ENCODE results near the gene ZNF654.

DNA sequence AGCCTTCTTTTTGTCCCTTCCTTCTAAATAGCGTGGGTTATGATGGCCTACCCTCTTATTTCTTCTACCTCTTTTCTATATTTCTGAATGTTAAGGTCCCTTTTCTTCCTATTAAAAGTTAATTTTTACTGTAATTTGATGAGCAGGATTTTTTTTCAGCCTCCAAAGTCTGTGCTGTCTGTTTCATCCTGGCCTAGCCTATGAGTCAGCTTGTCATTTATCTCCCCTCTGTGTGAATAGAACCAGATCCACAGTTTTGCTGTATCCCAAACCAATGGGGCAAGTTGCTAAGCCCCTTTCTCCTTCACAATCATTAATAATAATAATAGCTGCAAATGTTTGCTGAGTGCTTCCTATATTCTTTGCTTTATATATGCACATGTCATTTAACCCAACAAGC is 72.6 kb downstream of the ZNF654 start:
- TF ChIP-seq CTCF (conservative IDR thresholded peaks at IDR 0.05; ENCODE audit: low read length), result no peak
- TF ChIP-seq EZH2phosphoT487 (IDR thresholded peaks at IDR 0.05; ENCODE audit: borderline replicate concordance), result no peak

Measured in Loucy (cell line).